Breast epithelium (tissue), 4 donors: ENCODE measurements around the gene PITPNM3. TPM values are rescaled to one million over a fixed set of nuclear protein-coding genes. Genes with fewer than 3 reads are reported as not detected.
A peak's percentile ranks its signal among the peaks of the same experiment; 100 is the strongest.

Experiments used
- DNase-seq, 2 donors: peaks; one replicate each; pipeline ENCODE4 v3.0.0-alpha.2; 2019; ENCODE audit warnings: low spot score in 2 of 2
- H3K27ac ChIP-seq, 2 donors: fragments of 200-600 bp; sonication (generic) in 1 of 2; one replicate each; pipeline ENCODE4 v1.5.1; 2016 to 2019; ENCODE audit warnings: mild to moderate bottlenecking in 1 of 2
- H3K27me3 ChIP-seq, 2 donors: fragments of 200-600 bp; sonication (generic) in 1 of 2; one replicate each; pipeline versions ENCODE4 v1.5.1 to v1.6.0; 2017 to 2019; ENCODE audit warnings: control low read depth in 1 of 2, mild to moderate bottlenecking in 1 of 2
- H3K36me3 ChIP-seq: fragments of 200-600 bp; one replicate; pipeline ENCODE4 v1.5.1; 2019
- H3K4me1 ChIP-seq, 2 donors: fragments of 200-600 bp; sonication (generic); one replicate each; pipeline ENCODE4 v1.5.1; 2016 to 2019; ENCODE audit warnings: control low read depth in 1 of 2
- H3K4me3 ChIP-seq, 3 donors: fragments of 200-600 bp; sonication (generic); 1 replicate in 2 of 3; 2 replicates in 1 of 3; pipeline ENCODE4 v1.5.1; 2016 to 2019; ENCODE audit warnings: mild to moderate bottlenecking in 3 of 3, moderate library complexity in 2 of 3
- H3K9me3 ChIP-seq, 2 donors: fragments of 200-600 bp; sonication (generic) in 1 of 2; one replicate each; pipeline ENCODE4 v1.5.1; 2016 to 2019; ENCODE audit warnings: control low read depth in 1 of 2
- CTCF ChIP-seq, 3 donors: fragments of 450-650 bp; IDR thresholded peaks; one replicate each; pipeline ENCODE4 v1.5.1; 2016 to 2017; ENCODE audit warnings: antibody characterized with exemption in 3 of 3, mild to moderate bottlenecking in 3 of 3, moderate library complexity in 3 of 3
- POLR2A ChIP-seq: fragments of 450-650 bp; IDR thresholded peaks from one replicate; pipeline ENCODE4 v1.6.1; 2016; ENCODE audit warnings: antibody characterized with exemption, mild to moderate bottlenecking, moderate library complexity
- POLR2AphosphoS5 ChIP-seq, 3 donors: sonication (generic); formaldehyde crosslinking; IDR thresholded peaks; one replicate each; pipeline ENCODE4 v1.6.1; 2017; ENCODE audit warnings: antibody characterized with exemption in 3 of 3
- intact Hi-C: fragments of 100-400 bp; cut with DNase I; formaldehyde crosslinking; loops from one replicate; pipeline ENCODE4 v1.15.1; 2023; ENCODE audit warnings: low total_unique reads
- total RNA-seq, 3 donors: library from RNA; depleted of rRNA; stranded (reverse); fragments of >200 nt; gene quantifications; one replicate each; pipeline ENCODE4 v1.1.0, GENCODE V29; 2016

The PITPNM3 gene
- total RNA-seq, 3 donors from 2014 or later, result 1.6 to 1.8 (median 1.6) TPM

- TF ChIP-seq POLR2A (no peak), CTCF (IDR thresholded peaks at IDR 0.05) (no peak), POLR2AphosphoS5 (IDR thresholded peaks at IDR 0.05) (no peak)
- peak; percentile 32 to 53 for DNase-seq
- Histone ChIP-seq H3K4me3 (no peak overlapping the region), H3K4me1 (no peaks in the 10 kb centered on the region), H3K9me3 (no peaks in the 10 kb centered on the region), H3K27me3 (no peaks in the 10 kb centered on the region), H3K36me3 (no peaks in the 10 kb centered on the region), H3K27ac (no peak overlapping the region)
- intact Hi-C loops, result no loop called here
Observed at GRCh38 chr17:6567528-6568183, 11.3 kb upstream of the PITPNM3 start.

- no peaks in the 10 kb centered on the region for H3K27me3 ChIP-seq
- no peaks in the 10 kb centered on the region for H3K9me3 ChIP-seq
- no peak overlapping the region for H3K27ac ChIP-seq
- no peak overlapping the region for H3K4me3 ChIP-seq
- TF ChIP-seq POLR2A (no peak), POLR2AphosphoS5 (IDR thresholded peaks at IDR 0.05) (no peak), CTCF (IDR thresholded peaks at IDR 0.05) (no peak)
- intact Hi-C loops, result no loop called here
- no peak for DNase-seq
- no peaks in the 10 kb centered on the region for H3K36me3 ChIP-seq
- H3K4me1 ChIP-seq, result no peaks in the 10 kb centered on the region
Observed at GRCh38 chr17:6561446-6561845, 5.1 kb upstream of the PITPNM3 start.

GRCh38 chr17:6560496-6560895 is 4.1 kb upstream of the PITPNM3 start:
- Histone ChIP-seq H3K4me1 (peaks cover 0 to under 1% of the 10 kb centered on the region in 2 donors), H3K27me3 (no peaks in the 10 kb centered on the region), H3K4me3 (no peak overlapping the region), H3K36me3 (no peaks in the 10 kb centered on the region), H3K9me3 (no peaks in the 10 kb centered on the region), H3K27ac (no peak overlapping the region)
- intact Hi-C loops, result no loop called here
- DNase-seq, result no peak
- TF ChIP-seq CTCF (IDR thresholded peaks at IDR 0.05), result no peak
- TF ChIP-seq POLR2AphosphoS5 (IDR thresholded peaks at IDR 0.05), result no peak
- no peak for TF ChIP-seq POLR2A

- no peaks in the 10 kb centered on the region for H3K27me3 ChIP-seq
- H3K27ac ChIP-seq, result no peak overlapping the region
- TF ChIP-seq CTCF (IDR thresholded peaks at IDR 0.05), result no peak
- no peak for TF ChIP-seq POLR2A
- no peak for TF ChIP-seq POLR2AphosphoS5 (IDR thresholded peaks at IDR 0.05)
- H3K36me3 ChIP-seq, result no peaks in the 10 kb centered on the region
- peaks cover 0 to 5% of the 10 kb centered on the region in 2 donors for H3K4me1 ChIP-seq
- no peaks in the 10 kb centered on the region for H3K9me3 ChIP-seq
- no peak for DNase-seq
- H3K4me3 ChIP-seq, result no peak overlapping the region
- intact Hi-C loops, result no loop called here
Observed at GRCh38 chr17:6559753-6560215, 3.4 kb upstream of the PITPNM3 start.

GRCh38 chr17:6558932-6559752 is 2.8 kb upstream of the PITPNM3 start:
- TF ChIP-seq POLR2A (no peak), CTCF (IDR thresholded peaks at IDR 0.05) (no peak), POLR2AphosphoS5 (IDR thresholded peaks at IDR 0.05) (no peak)
- intact Hi-C loops, result no loop called here

More at GRCh38 chr17:6558932-6559752, 2.8 kb upstream of the PITPNM3 start:
- Histone ChIP-seq H3K27ac (no peak overlapping the region), H3K4me1 (peaks cover 0 to 5% of the 10 kb centered on the region in 2 donors), H3K36me3 (no peaks in the 10 kb centered on the region), H3K9me3 (no peaks in the 10 kb centered on the region), H3K4me3 (no peak overlapping the region), H3K27me3 (no peaks in the 10 kb centered on the region)
- no peak for DNase-seq
